HG02973 (cell line): Measurements from ENCODE around the gene KRTAP10-1.
"Not testable (repeated sequence)": the region's sequence is repeated elsewhere in the genome, so short reads cannot be mapped to it uniquely, and the experiment has no call there.

Experiments
- ATAC-seq: cut with Tn5 transposase; IDR thresholded peaks from one replicate; pipeline ENCODE4 v1.9.1; 2021; ENCODE audit warnings: moderate library complexity; ENCODE audit not compliant: unreplicated experiment

KRTAP10-1 gene

DNA sequence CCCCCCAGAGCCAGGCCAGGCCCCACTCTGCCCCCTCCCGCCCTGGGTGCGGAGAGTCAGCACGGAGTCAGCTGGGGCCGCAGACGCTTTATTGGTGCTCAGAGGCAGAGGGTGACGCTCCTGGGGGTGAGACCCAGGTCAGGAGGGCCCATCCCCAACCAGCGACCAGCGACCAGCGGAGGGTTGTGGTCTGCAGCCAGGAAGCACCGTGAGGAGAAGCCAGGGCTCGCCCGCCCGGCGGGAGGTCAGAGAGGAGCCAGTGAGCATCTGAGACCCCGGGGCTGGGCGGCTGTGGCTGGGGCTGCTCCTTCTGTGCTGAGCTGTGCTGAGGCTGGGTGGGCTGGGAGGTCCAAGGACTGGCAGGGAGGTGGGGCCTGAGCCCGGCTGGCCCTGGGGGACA lies 10.3 kb upstream of the KRTAP10-1 start:
- ATAC-seq: not testable (repeated sequence)

- no peak for ATAC-seq
These were observed 9.7 kb upstream of the KRTAP10-1 start for GRCh38 chr21:44549525-44550211.

DNA sequence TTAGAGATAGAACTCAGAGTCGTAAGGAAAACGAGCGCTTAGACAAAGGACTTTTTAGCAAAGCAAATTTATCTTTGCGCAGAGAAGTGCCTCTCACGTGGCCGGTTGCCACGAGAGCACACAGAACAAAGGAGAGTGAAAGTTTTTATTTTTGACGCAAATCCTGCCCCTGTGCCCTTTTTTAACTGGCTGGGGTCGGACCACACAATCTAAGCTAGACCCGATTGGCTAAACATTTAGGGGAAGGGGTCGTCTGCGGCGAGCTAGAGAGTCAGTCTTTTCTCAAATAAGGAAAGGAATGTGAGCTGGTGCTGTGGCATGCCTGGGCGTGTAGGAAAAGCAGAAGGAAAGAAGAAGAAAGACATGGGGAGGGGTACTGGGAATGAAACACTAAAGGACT lies 8.9 kb upstream of the KRTAP10-1 start:
- ATAC-seq: no peak

- no peak for ATAC-seq
These were observed 8.4 kb upstream of the KRTAP10-1 start for GRCh38 chr21:44548381-44548780.

GRCh38 chr21:44547656-44548331 lies 7.8 kb upstream of the KRTAP10-1 start:
- no peak for ATAC-seq

- no peak for ATAC-seq
These were observed 4.6 kb upstream of the KRTAP10-1 start for GRCh38 chr21:44544566-44544965.

DNA sequence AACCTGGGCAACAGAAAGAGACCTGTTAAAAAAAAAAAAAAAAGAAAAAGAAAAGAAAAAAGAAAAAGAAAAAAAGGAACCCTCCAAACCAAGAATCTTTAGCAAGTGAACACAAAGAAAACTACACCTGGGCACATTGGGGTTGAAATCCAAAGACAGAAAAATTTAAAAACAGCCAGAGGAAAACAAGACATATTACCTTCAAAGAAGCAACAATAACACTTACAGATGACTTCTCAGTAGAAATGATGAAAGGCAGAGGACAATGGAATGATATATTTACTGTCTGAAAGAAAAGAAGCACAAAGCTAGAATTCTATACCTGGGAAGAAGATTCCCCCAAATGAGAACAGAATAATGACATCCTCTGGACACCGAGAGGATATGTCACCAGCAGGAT lies 2.7 kb upstream of the KRTAP10-1 start:
- no peak for ATAC-seq

GRCh38 chr21:44540741-44541288 lies 820 bp upstream of the KRTAP10-1 start:
- ATAC-seq: no peak

- no peak for ATAC-seq
These were observed 949 bp downstream of the KRTAP10-1 start for GRCh38 chr21:44539046-44539445.

GRCh38 chr21:44537930-44538911 lies 1.8 kb downstream of the KRTAP10-1 start:
- ATAC-seq: no peak

GRCh38 chr21:44535963-44536362 lies 4.0 kb downstream of the KRTAP10-1 start:
- no peak for ATAC-seq

DNA sequence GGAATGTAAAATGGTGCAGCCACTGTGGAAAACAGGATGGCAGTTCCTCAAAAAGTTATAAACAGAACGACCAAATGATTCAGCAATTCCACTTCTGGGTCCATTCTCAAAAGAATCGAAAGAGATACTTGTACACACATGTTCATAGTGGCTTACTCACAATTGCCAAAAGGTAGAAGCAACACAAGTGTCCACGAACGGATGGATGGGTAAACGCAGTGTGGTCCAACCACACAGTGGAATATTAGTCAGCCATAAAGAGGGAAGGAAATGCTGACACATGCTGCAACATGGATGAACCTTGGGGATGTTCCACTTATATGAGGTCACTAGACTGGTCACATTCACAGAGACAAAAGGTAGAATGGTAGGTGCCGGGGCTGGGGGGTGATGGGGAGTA lies 5.3 kb downstream of the KRTAP10-1 start:
- no peak for ATAC-seq

DNA sequence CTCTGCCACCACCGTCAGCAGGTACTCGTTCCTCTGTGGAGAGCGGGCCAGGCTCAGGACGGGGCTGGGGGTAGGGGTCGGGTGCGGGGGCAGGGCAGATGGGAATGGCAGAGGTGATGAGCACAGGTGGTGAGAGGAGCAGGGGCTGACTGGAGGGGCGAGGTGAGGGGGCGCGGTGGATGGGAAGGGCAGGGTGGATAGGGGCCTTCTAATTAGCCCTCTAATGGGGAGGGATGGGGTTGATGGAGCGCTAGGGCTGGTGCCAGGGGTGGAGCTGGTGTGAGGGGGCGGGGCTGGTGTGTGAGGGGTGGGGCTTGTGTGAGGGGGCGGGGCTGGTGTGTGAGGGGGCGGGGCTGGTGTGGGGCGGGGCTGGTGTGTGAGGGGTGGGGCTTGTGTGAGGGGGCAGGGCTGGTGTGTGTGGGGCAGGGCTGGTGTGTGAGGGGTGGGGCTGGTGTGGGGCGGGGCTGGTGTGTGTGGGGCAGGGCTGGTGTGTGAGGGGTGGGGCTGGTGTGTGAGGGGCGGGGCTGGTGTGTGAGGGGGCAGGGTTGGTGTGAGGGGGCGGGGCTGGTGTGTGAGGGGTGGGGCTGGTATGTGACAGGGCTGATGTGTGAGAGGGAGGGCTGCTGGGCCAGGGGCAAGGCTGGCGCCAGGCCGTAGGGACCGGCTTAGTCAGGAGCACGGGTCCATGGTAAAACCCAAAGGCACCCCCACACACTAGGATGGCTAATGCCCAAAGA lies 5.9 kb downstream of the KRTAP10-1 start:
- no peak for ATAC-seq

DNA sequence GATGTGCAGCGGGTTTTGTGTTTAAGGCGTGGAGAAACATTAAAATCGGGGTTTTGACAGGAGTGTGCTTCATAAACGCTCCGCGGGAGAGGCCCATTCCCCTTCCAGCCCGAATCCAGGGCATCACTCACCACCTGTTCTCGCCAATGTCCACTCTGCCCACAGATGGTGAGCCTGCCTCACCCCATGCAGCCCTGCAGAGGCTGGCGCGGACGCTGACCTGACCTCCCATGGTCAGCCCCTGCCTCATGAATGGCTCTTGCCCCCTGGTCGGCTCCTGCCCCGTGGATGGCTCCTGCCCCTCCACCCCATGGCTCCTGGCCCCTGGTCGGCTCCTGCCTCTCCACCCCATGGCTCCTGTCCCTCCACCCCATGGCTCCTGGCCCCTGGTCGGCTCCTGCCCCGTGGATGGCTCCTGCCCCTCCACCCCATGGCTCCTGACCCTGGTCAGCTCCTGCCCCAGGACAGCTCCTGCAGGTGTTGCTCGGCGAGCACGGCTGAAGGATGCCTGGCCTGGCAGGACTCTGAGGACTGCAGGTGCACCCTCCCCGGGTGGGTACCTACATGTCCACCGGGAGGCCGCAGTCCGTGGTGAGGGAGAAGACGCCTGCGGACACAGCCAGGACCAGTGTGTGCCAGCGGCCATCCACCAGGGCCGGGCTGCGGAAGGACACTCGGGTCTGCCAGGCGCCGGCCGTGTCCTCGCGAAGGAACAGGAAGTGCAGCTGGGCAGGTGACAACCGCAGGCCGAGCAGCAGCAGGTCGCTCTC lies 6.7 kb downstream of the KRTAP10-1 start:
- ATAC-seq: no peak

- no peak for ATAC-seq
These were observed 7.3 kb downstream of the KRTAP10-1 start for GRCh38 chr21:44532712-44533111.

- ATAC-seq: no peak
These were observed 8.1 kb downstream of the KRTAP10-1 start for GRCh38 chr21:44531606-44532564.

- ATAC-seq: no peak
These were observed 8.9 kb downstream of the KRTAP10-1 start for GRCh38 chr21:44530903-44531605.
